IMR-90 (cell line): ENCODE measurements around the gene CDKAL1. TPM values are rescaled to one million over a fixed set of nuclear protein-coding genes. Genes with fewer than 3 reads are reported as not detected.

Experiments used
- ATAC-seq: fragments of 200-7000 bp; cut with Tn5 transposase; 2 replicates; pipeline ENCODE4 v1.9.1; 2020; ENCODE audit warnings: low read depth, mild to moderate bottlenecking, moderate library complexity
- BruUV-seq: library from RNA; stranded (reverse); fragments of 400-500 nt; replicated peaks from 2 replicates; lab custom pipeline; 2021; lab: Mats Ljungman, UMichigan
- CTCF ChIA-PET: fragments of 300-600 bp; formaldehyde crosslinking; extraction: SDS; loops from one replicate; lab custom pipeline; 2021; ENCODE audit warnings: antibody characterized with exemption; lab: Yijun Ruan, JAX
- POLR2A ChIA-PET: fragments of 300-600 bp; sonication (Branson Sonifier 250); formaldehyde crosslinking; loops from one replicate; lab custom pipeline; 2022; ENCODE audit warnings: antibody characterized with exemption; ENCODE audit not compliant: unreplicated experiment; lab: Charles Lee
- DNase-seq: peaks from one replicate; pipeline ENCODE4 v3.0.0; 2013
- H2AFZ ChIP-seq: replicated peaks from 2 replicates; pipeline ENCODE3; 2013; ENCODE audit warnings: low read length, mild to moderate bottlenecking; ENCODE audit not compliant: poor library complexity
- H2AK5ac ChIP-seq: 2 replicates; pipeline ENCODE4 v1.6.1; 2013; ENCODE audit warnings: low read depth, low read length, inconsistent platforms
- H2AK9ac ChIP-seq: replicated peaks from 2 replicates; pipeline ENCODE3; 2013; ENCODE audit warnings: mild to moderate bottlenecking, low read depth, low read length, moderate library complexity; ENCODE audit not compliant: poor library complexity
- H2BK120ac ChIP-seq: 2 replicates; pipeline ENCODE4 v1.6.1; 2013; ENCODE audit warnings: low read depth, low read length, inconsistent platforms
- H2BK15ac ChIP-seq: 3 replicates; pipeline ENCODE4 v1.6.1; 2013; ENCODE audit warnings: low read depth, low read length, inconsistent platforms
- H2BK20ac ChIP-seq: 2 replicates; pipeline ENCODE4 v1.6.1; 2013; ENCODE audit warnings: low read depth, mild to moderate bottlenecking, inconsistent platforms, low read length, moderate library complexity
- H2BK5ac ChIP-seq: 2 replicates; pipeline ENCODE4 v1.6.1; 2013; ENCODE audit warnings: mild to moderate bottlenecking, low read depth, low read length, inconsistent platforms; ENCODE audit not compliant: poor library complexity, severe bottlenecking
- H3K14ac ChIP-seq: replicated peaks from 2 replicates; pipeline ENCODE4 v1.6.1; 2013; ENCODE audit warnings: low read depth, low read length, inconsistent platforms
- H3K18ac ChIP-seq: 2 replicates; pipeline ENCODE4 v1.6.1; 2013; ENCODE audit warnings: low read depth, low read length, control low read depth
- H3K23ac ChIP-seq: 2 replicates; pipeline ENCODE4 v1.6.1; 2013; ENCODE audit warnings: low read depth, low read length, inconsistent platforms
- H3K27ac ChIP-seq: 2 replicates; pipeline ENCODE4 v1.5.1; 2013; ENCODE audit warnings: mild to moderate bottlenecking, control low read depth, low read length; ENCODE audit not compliant: insufficient read depth
- H3K27me3 ChIP-seq: 2 replicates; pipeline ENCODE4 v1.6.1; 2013; ENCODE audit warnings: low read length; ENCODE audit not compliant: control insufficient read depth, insufficient read depth
- H3K36me3 ChIP-seq: 2 replicates; pipeline ENCODE4 v1.6.1; 2013; ENCODE audit warnings: low read length, mixed read lengths; ENCODE audit not compliant: control insufficient read depth, insufficient read depth
- H3K4ac ChIP-seq: 2 replicates; pipeline ENCODE4 v1.6.1; 2013; ENCODE audit warnings: low read depth, low read length, inconsistent platforms
- H3K4me1 ChIP-seq: 2 replicates; pipeline ENCODE4 v1.6.1; 2013; ENCODE audit warnings: low read length, mixed read lengths; ENCODE audit not compliant: control insufficient read depth, insufficient read depth
- H3K4me2 ChIP-seq: 2 replicates; pipeline ENCODE4 v1.6.1; 2013; ENCODE audit warnings: low read depth, mild to moderate bottlenecking, control low read depth, low read length, moderate library complexity
- H3K4me3 ChIP-seq: 2 replicates; pipeline ENCODE4 v1.5.1; 2013; ENCODE audit warnings: low read depth, mild to moderate bottlenecking, control low read depth, low read length, moderate library complexity; ENCODE audit not compliant: insufficient read depth
- H3K56ac ChIP-seq: 2 replicates; pipeline ENCODE4 v1.6.1; 2013; ENCODE audit warnings: low read length, inconsistent platforms; ENCODE audit not compliant: insufficient read depth; ENCODE audit errors: extremely low read depth
- H3K79me1 ChIP-seq, 2 experiments: 2 replicates each; pipeline ENCODE4 v1.6.1; 2013; ENCODE audit warnings: low read length in 2 of 2, inconsistent platforms in 1 of 2, low read depth in 1 of 2
- H3K9ac ChIP-seq: 2 replicates; pipeline ENCODE4 v1.6.1; 2013; ENCODE audit warnings: low read depth, low read length, control low read depth
- H3K9me1 ChIP-seq: 2 replicates; pipeline ENCODE4 v1.6.1; 2013; ENCODE audit warnings: low read length, inconsistent platforms; ENCODE audit not compliant: insufficient read depth
- H3K9me3 ChIP-seq: 2 replicates; pipeline ENCODE4 v1.6.1; 2013; ENCODE audit warnings: low read length; ENCODE audit not compliant: control insufficient read depth, insufficient read depth
- H4K20me1 ChIP-seq: 2 replicates; pipeline ENCODE4 v1.6.1; 2013; ENCODE audit warnings: low read length, inconsistent platforms; ENCODE audit not compliant: insufficient read depth
- H4K5ac ChIP-seq: 2 replicates; pipeline ENCODE4 v1.6.1; 2013; ENCODE audit warnings: mild to moderate bottlenecking, low read depth, low read length, control low read depth
- H4K8ac ChIP-seq, 2 experiments: 2 replicates each; pipeline ENCODE4 v1.6.1; 2013; ENCODE audit warnings: low read depth in 2 of 2, low read length in 2 of 2, control low read depth in 1 of 2, inconsistent platforms in 1 of 2
- H4K91ac ChIP-seq: 2 replicates; pipeline ENCODE4 v1.6.1; 2013; ENCODE audit warnings: low read depth, low read length, inconsistent platforms; ENCODE audit not compliant: insufficient read depth
- CEBPB ChIP-seq: IDR thresholded peaks from 2 replicates; pipeline ENCODE4 v1.6.1; 2012; ENCODE audit warnings: low read depth, low read length, improper control_type of control experiment
- FOS ChIP-seq: fragments of 150-350 bp; IDR thresholded peaks from 2 replicates; pipeline ENCODE4 v1.6.1; 2016; ENCODE audit warnings: low read depth, low read length
- MAFK ChIP-seq: IDR thresholded peaks from 2 replicates; pipeline ENCODE4 v1.6.1; 2012; ENCODE audit warnings: low read depth, low read length, improper control_type of control experiment
- MAZ ChIP-seq: IDR thresholded peaks from 2 replicates; pipeline ENCODE4 v1.6.1; 2012; ENCODE audit warnings: low read depth, mild to moderate bottlenecking, low read length, improper control_type of control experiment, moderate library complexity, borderline replicate concordance
- NFE2L2 ChIP-seq: fragments of 150-350 bp; IDR thresholded peaks from 2 replicates; pipeline ENCODE4 v1.6.1; 2016; ENCODE audit warnings: low read depth, mild to moderate bottlenecking, low read length
- RAD21 ChIP-seq: IDR thresholded peaks from 2 replicates; pipeline ENCODE4 v1.6.1; 2012; ENCODE audit warnings: low read length, improper control_type of control experiment
- RCOR1 ChIP-seq: IDR thresholded peaks from 2 replicates; pipeline ENCODE4 v1.6.1; 2012; ENCODE audit warnings: mild to moderate bottlenecking, low read length, improper control_type of control experiment; ENCODE audit not compliant: insufficient replicate concordance
- SMC3 ChIP-seq: fragments of 150-350 bp; IDR thresholded peaks from 2 replicates; pipeline ENCODE4 v1.6.1; 2016; ENCODE audit warnings: low read depth, mild to moderate bottlenecking, antibody characterized with exemption, low read length, moderate library complexity
- WGBS, 2 experiments: methylation state at CpG; one replicate each; pipeline versions ENCODE4 v1.1.5 to v1.1.7; 2013; ENCODE audit warnings: missing lambda C conversion rate in 2 of 2; ENCODE audit not compliant: insufficient read length in 1 of 2; ENCODE audit errors: extremely low coverage in 2 of 2; 5-methylcytosine and 5-hydroxymethylcytosine counted together
- dilution Hi-C: fragments of 300-500 bp; cut with HindIII; formaldehyde crosslinking; loops from one replicate; pipeline ENCODE4 v1.14.3; 2018; ENCODE audit warnings: low sequenced_read_pairs; ENCODE audit not compliant: unreplicated experiment
- in situ Hi-C: fragments of 300-500 bp; cut with MboI; formaldehyde crosslinking; loops from 3 replicates; pipeline ENCODE4 v1.14.3; 2019; ENCODE audit warnings: low sequenced_read_pairs, inconsistent platforms, mixed read lengths
- intact Hi-C: fragments of 100-400 bp; cut with micrococcal nuclease; formaldehyde crosslinking; loops from 2 replicates; pipeline ENCODE4 v1.10.0; 2022
- polyA plus RNA-seq, 3 experiments: library from polyadenylated mRNA; depleted of rRNA; stranded (reverse); fragments of >200 nt; gene quantifications; 2 replicates each; pipeline ENCODE4 v1.2.3, GENCODE V29; 2012; ENCODE audit warnings: low replicate concordance in 1 of 3
- total RNA-seq: library from RNA; depleted of rRNA; stranded (reverse); fragments of >200 nt; gene quantifications from 2 replicates; pipeline ENCODE4 v1.2.3, GENCODE V29; 2012
- TF ChIP-seq, protein P1 (sequence below): fragments of 150-350 bp; IDR thresholded peaks from 2 replicates; pipeline ENCODE4 v1.6.1; 2016; ENCODE audit warnings: low read depth, mild to moderate bottlenecking, low read length, moderate library complexity, borderline replicate concordance

The CDKAL1 gene
- total and polyA plus RNA-seq, 2 of the 4 experiments (the other 2 are of a cell fraction): 3.7 to 13.1 TPM

DNA sequence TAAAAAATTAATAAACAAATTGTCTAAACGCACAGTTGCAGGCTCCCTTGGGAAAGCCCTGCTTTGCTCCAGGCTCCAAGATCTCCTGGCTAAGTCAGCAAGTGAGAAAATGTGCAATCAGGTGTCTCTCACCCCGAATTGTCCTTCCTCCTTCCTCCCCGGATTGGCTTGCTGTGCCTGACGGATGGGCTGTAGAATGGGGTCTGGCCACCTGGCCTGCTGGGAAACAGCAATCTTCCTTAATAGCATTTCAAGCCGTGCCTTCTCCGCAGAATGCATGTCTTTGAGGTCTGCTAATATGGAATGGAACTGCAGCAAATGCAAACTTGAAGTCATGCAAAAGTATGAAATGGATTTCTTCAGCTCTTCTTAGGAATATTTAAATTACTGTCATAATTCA lies 43.7 kb upstream of the CDKAL1 start:
- H2AK9ac ChIP-seq: no peak overlapping the region
- H3K9me1 ChIP-seq: peaks cover 6% of the 10 kb centered on the region; the same call in 1 of the 2 replicates
- no peak overlapping the region for H2AK5ac ChIP-seq
- DNase-seq (no peak), ATAC-seq (no peak)
- WGBS, 2 experiments: no CpG with 5 or more reads among the region's 6 CpGs
- intact Hi-C loops: no loop called here
- no peak overlapping the region for H3K4ac ChIP-seq
- H3K4me3 ChIP-seq: no peak overlapping the region
- dilution Hi-C loops: no loop called here
- peaks cover 28% of the 10 kb centered on the region for H3K36me3 ChIP-seq
- no peak overlapping the region for H3K56ac ChIP-seq
- H4K20me1 ChIP-seq: no peaks in the 10 kb centered on the region; the same call in 1 of the 2 replicates
- TF ChIP-seq MAZ (no peak), MAFK (no peak), NFE2L2 (no peak), CEBPB (no peak), RCOR1 (no peak), FOS (no peak), SMC3 (no peak), RAD21 (no peak)
- TF ChIP-seq, protein P1, sequence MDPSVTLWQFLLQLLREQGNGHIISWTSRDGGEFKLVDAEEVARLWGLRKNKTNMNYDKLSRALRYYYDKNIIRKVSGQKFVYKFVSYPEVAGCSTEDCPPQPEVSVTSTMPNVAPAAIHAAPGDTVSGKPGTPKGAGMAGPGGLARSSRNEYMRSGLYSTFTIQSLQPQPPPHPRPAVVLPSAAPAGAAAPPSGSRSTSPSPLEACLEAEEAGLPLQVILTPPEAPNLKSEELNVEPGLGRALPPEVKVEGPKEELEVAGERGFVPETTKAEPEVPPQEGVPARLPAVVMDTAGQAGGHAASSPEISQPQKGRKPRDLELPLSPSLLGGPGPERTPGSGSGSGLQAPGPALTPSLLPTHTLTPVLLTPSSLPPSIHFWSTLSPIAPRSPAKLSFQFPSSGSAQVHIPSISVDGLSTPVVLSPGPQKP: no peak
- no peak overlapping the region for H3K9ac ChIP-seq
- no peak overlapping the region for H4K5ac ChIP-seq
- H3K23ac ChIP-seq: no peak overlapping the region
- no peak overlapping the region for H4K8ac ChIP-seq
- ChIA-PET CTCF (no interaction called here), POLR2A (no interaction called here)
- no peak overlapping the region for H2BK20ac ChIP-seq
- peaks cover 10 to 35% of the 10 kb centered on the region in 2 experiments for H3K79me1 ChIP-seq
- H3K9me3 ChIP-seq: no peaks in the 10 kb centered on the region
- H2BK15ac ChIP-seq: no peak overlapping the region
- no peak overlapping the region for H3K14ac ChIP-seq
- no peaks in the 10 kb centered on the region for H3K27me3 ChIP-seq
- no peak overlapping the region for H3K27ac ChIP-seq
- no peak overlapping the region for H4K91ac ChIP-seq
- BruUV-seq: no TSS peak
- in situ Hi-C loops: no loop called here
- H2AFZ ChIP-seq: no peak overlapping the region
- no peaks in the 10 kb centered on the region for H3K4me1 ChIP-seq
- H2BK120ac ChIP-seq: no peak overlapping the region
- no peak overlapping the region for H3K4me2 ChIP-seq
- H2BK5ac ChIP-seq: no peak overlapping the region
- no peak overlapping the region for H3K18ac ChIP-seq
